HG03442 (cell line): Measurements from ENCODE around the gene ATPAF2.

Experiments used
- ATAC-seq: cut with Tn5 transposase; IDR thresholded peaks from one replicate; pipeline ENCODE4 v1.9.1; 2021; ENCODE audit warnings: mild to moderate bottlenecking, moderate library complexity; ENCODE audit not compliant: unreplicated experiment

ATPAF2 gene

DNA sequence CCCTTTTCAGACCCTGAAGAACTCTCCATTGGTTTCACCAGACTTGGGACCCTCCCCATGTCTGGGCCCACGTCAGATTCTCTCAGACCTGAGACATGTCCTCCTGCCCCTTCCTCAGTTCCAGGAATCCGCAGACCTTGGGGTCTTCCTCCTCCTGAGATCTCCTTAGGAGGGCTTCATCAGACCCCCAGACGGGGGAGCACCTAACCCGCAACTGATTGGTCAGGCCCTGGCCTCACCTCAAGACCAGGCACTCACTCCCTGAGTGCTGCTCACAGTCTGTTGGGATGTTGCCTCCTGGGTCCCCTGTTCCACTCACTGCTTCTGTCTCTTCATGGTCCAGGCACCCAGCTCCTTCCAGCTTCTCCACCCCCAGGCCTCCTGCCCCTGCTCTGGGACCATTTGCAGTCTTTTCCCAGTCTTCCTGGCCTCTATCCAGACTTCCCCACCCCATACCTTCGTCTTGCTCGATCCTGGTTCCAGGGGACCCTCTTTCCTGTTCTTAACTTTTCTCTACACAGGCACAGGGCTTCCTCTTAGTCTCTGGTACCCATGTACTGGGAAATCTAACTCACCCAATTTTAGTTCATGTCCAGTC, 1.4 kb upstream of the ATPAF2 start:
- no peak for ATAC-seq

- peak; percentile 24 for ATAC-seq
Measured at GRCh38 chr17:18039535-18040260, 730 bp upstream of the ATPAF2 start.

DNA sequence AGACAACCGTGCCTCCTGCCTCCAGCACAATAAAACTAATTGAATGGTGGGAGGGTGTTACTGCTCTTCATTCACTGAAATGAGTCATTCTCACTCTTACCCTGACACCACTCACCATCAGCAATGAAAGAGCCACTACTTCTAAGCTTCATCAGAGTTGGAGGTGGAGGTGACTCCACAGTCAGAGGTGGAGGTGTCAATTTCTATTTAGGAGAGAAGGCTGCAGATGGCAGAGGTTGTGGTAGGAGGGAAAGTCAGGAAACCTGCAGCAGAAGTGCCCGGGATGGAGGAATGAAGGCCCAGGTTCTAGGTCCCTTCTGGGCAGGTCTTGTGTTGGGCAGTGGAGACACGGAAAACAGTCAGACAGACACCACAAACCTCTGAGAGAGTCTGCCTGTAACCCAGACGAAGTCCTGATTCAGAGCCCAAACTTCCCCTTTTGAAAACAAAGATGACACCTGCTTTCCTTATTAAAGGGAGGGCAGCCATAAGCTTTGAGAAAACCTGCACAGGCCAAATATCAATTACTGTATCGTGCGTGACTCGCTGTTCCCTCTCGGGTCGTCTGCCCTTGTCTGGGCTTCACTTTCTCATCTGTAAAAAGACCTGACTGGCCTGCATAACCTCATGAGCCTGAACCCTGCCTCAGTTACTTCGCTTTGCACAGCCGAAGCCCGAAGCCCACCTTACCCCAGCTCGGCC, 668 bp downstream of the ATPAF2 start:
- no peak for ATAC-seq

DNA sequence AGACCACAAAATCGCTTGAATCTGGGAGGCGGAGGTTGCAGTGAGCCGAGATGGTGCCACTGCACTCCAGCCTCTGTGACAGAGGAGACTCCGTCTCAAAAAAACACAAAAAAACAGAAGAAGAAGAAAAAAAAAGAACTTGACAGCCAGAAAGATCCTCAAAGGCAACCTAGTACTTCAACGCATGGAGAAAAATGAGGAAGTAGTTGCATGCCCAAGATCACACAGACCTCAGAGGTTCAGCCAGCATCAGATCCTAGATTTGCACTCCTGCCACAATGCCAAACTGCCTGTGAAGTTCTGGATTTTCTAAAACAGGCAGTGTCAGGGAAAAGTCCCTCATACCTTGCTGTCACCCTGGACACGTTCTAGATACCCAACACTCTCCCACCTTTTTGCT, 1.5 kb downstream of the ATPAF2 start:
- ATAC-seq, result no peak

DNA sequence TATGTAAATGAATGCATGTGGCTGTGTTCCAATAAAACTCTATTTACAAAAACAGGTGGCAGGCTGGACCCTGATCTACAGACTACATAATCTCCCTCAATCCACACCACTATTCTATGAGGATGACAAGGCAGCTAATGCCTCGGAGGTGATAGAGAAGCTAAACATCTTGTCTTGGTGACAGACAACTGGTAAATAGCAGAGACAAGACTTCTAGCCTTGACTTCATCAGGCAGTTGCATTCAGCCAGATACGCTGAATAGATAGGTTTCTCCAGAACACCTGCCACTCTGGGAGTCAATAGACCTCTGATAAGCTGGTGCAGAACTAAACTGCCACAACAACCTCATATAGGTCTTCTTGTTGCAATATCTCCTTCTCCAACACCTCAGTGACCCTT, 3.3 kb downstream of the ATPAF2 start:
- ATAC-seq, result no peak

DNA sequence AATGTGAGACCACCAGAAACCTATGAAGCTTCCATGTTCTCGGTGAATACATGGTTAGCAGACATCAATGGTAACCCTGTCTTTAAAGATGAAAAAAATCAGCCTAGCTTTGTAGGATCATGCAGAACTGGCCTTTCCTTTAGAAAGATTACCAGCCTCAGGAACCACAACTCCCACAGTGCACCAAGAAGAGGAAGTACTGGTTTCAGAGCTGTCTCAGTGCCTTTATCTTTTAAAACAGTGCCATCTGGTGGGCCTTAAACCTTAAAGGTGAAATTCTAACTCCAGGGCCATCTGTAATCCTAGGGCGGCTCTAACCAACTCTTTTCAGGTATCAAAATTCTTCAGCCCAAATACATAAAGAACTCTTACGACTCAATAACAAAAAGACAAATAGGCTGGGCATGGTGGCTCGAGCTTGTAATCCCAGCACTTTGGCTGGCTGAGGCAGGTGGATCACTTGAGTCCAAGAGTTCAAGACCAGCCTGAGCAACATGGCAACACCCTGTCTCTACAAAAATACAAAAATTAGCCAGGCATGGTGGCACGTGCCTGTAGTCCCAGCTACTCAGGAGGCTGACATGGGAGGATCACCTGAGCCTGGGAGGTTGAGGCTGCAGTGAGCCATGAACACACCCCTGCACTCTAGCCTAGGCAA, 5.4 kb downstream of the ATPAF2 start:
- no peak for ATAC-seq

- no peak for ATAC-seq
Measured at GRCh38 chr17:18031955-18032354, 7.0 kb downstream of the ATPAF2 start.

DNA sequence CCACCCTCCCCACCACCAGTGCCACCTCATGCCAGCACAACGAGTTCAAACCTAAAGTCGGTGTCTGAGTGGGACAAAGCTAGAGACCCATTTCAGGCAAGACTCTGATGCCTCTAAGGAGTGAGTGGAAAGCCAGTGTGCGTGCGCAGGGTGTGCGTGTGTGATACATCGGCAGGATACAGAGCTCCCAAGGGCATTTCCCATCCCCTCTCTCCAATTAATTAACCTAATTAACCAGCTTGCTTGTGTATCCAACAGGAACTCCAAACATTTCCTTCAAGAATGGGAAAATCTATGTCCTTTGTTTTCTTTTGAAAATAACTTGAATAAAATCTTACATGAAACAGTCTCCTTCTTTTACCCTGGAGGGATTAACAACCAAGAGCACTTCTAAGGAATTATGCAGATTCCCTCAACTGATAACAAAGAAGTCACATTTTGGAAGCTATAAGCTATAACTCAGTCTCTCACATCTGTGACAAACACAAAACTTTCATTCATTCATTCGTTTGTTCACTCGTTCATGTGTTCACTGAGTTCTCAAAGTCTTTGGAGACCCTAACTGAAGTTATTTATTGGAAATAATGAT, 9.9 kb downstream of the ATPAF2 start:
- no peak for ATAC-seq

DNA sequence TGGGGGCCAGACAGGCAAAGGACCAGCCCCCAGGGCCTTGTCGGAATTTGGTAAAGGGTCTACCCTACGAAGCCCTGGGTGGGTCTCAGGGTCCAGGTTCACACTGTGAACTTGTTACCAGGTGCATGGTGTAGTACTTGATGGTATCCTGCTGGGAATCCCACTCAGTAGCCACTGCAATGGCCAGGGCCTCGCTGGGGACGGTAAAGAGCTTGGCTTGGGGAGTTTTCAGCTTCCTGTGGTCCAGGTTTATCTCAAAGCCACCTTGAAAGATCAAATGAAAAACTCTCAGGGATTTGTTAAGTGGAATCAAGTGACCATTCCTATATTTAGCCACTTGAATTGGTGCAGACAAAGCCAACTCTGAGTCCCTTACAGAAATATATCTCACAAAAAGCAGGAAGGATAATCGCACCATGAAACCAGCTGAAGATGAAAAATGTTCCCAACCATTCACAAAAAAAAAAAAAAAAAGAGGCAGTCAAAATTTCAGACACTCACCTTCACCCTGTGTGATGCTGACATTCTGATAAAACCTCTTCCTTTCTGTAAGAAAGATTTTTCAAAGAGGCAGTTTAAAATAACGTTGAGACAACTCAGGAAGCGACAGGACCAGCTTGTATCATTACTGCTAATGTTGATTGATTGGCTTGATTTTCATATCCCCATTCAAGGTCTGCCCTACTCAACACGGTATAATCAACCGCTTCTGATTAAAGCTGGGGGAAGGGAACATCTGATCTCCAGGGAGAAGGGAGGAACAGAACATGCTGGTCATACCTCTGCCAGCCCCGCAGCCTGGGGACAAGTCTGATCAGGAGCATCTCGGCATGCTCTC, 10.6 kb downstream of the ATPAF2 start:
- no peak for ATAC-seq

GRCh38 chr17:18027280-18027679, 11.7 kb downstream of the ATPAF2 start:
- no peak for ATAC-seq

GRCh38 chr17:18025945-18026776, 12.8 kb downstream of the ATPAF2 start:
- no peak for ATAC-seq

DNA sequence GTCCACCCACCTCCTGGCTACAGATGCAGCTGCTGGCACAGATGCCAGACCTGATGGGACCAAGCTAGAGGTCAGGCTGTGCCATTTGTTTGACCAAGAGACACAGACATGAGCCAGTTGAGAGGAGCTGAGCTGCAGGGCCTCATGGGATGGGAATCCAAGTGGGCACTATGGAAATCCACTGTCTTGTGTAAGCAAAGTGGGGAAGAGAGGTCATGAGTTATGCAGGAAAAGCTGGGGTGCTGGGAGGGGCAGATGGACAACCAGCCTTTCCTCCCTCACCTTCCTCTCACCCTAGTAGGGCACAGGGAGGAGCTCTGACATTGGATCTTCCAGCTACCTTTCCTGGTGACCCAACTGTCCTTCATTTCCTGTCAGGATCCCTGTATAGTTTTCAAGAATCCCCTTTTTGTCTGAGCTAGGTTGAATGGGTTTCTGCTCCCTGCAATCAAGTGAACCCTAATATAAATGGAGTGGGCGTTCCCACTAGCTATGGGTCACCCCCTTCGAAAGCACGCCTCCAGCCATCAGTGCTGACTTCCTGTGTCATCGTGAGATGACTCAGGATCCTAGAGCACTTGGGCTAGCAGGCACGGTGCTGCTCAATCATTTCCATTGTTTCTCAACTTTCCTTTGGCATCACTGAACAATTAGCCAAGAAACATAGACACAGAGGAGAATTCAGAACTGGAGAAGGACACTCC, 13.6 kb downstream of the ATPAF2 start:
- no peak for ATAC-seq

GRCh38 chr17:18021372-18021771, 17.6 kb downstream of the ATPAF2 start:
- ATAC-seq, result no peak

DNA sequence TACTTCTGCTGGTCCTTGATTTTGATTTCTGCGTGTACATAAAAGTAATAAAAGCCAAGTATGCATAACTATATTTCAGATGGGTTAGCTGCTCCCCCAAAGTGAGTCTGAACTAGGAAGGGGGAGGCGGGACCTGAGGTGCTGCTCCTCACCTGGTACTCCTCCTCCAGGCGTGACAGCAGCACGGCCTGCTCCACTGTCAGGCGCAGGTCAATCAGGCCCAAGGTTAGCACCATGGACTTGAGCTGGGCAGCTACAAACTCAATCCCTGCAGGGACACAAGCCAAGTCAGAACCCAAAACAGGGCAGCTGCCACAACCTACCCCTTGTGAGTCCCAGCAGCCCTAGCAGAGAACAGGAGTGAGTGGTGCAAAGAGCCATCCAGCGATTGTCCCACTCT, 18.0 kb downstream of the ATPAF2 start:
- no peak for ATAC-seq

DNA sequence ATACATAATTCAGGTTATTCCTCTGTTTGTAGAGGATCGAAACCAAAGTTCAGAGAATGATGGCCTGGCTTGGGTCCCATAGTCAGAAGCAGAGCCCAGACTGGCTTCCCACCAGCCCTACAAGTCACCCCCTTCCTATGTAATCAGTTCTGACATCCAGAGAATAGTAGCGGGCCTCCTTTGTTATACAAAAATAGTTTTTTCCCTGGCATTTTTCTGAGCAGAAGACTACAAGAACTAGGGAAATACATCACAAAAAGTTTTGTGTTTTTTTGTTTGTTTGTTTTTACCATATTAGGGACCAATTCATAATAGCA, 19.2 kb downstream of the ATPAF2 start:
- ATAC-seq, result no peak

DNA sequence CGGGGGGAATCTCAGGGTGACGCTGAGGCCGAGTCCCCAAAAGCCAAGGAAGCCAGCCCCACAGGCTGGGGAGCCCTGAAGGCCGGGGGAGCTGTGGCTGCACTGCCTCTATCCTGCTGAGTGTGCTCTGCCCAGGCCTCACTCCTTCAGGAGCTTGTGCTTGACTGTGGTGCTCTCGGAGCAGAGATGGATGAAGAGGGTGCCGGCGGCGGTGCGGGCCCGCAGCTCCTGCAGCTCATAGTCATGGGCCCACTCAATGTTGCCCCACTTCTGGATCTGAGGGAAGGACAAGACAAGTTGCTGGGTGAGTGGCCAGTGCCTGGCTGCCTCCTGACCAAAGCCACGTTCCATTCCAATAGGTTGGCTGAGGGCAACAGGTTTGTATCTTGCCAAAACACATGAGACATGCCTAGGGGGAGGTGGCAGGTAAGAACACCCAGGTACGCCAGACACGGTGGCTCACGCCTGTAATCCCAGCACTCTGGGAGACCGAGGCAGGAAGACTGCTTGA, 20.5 kb downstream of the ATPAF2 start:
- no peak for ATAC-seq

GRCh38 chr17:18017958-18018357, 21.0 kb downstream of the ATPAF2 start:
- no peak for ATAC-seq

- no peak for ATAC-seq
Measured at GRCh38 chr17:18016426-18016825, 22.5 kb downstream of the ATPAF2 start.

DNA sequence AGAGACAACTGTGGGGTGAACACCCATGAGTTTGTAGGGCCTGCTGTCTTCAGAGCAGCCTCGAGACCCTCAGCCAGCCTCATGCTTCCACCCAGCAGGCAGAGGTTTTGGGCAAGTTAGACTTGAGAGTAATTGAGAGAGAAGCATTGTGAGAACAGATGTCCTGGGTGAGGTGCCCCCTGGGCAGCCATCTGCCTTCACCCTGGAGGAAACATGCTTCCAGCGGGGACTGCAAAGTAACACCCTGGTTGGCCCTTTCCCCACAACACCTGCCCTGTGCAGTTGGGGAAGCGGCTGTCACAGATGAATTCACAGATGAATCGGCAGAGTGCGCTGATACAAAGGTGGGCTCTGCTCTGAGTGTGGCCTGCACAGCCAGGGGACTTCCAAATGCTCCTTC, 23.4 kb downstream of the ATPAF2 start:
- no peak for ATAC-seq
